ENCODE measurements around the gene CISD3. TPM values are rescaled to one million over a fixed set of nuclear protein-coding genes. Genes with fewer than 3 reads are reported as not detected.

The CISD3 gene, protein sequence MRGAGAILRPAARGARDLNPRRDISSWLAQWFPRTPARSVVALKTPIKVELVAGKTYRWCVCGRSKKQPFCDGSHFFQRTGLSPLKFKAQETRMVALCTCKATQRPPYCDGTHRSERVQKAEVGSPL
- 52.6 to 106 TPM (median 90.7 TPM) in 5 replicates for total RNA-seq (2022; extraction: Qiagen RNA extraction; ENCODE audit: low read depth)

DNA sequence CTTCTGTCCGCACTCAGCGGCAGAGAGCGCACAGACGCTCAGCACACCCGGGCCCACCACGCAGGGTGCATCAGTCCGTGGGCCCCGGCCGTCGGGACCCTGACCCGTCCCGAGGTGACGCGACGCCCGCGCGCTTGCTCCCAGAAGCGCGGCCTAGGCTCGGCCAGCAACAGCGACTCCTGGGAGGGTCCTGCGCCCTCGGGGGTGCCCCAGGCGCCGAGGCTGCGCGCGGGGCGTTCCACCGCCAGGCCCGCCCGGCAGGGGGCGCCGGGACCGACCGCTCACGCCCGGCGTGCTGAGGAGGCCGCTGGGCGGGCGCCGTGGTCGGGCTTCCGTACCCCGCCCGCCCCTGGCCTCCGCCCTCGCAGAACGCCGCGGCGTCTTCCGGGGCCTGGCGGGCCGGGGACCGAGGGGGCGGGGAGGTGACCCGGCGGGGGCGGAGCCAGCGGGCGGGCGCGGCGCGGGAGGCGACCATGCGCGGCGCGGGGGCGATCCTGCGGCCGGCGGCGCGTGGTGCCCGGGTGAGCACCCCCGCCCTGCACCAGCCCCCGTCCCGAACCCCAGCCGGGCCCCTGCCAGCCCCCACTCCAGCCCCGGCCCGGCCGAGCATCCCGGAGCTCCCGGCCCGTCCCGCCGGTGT, at the start of gene CISD3:
CISD3 (plus strand) TSS at position 456 of the 640 bp plus-strand sequence; CDS start at position 474, 18 bp downstream.

DNA sequence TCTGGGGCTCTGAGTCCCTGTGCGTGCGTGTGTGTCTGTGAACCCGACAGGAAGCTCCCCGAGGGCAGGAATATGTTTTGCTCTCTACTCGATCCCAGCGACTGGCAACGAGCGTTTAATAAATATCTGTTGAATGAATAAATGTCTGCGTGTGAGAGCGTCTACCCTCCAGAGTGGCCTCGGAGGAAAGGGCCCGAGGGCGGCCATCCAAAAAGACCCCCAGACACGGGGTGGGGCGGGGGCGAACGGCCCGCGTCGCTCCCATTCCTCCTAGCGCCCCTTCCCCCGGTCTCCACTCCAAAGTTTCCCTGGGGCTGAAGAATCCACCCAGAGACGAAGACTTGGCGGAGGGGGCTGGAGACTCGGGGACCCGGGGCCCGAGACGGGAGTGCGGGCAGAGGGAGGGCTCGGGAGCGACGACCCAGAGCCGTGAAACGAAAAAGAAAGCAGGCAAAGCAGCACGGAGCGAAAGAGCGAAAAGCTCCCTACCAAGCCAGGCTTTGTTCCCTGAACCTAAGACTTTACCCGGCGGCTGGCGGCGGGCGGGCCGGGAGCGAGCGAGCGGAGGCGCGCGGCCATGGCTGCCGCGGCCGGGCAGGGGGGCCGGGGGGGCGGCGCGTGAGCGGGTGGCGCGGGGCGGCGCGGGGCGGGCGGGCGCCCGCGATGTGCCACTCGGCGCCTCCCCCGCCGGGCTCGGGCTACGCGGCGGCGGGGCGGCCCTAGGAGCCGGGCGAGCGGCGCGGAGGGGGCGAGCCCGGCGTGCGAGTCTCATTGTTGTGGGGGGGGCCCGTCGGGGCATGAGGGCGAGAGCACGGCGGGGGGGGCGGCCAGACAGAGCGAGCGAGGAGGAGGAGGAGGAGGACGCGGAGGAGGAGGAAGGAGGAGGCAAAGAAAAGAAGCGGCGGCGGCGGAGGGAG, 25.3 kb upstream of the CISD3 start, which contains the start of gene MLLT6:
MLLT6 (plus strand) TSS at position 668 of the 917 bp plus-strand sequence. CDS start 360 bp downstream, outside the sequence.

DNA sequence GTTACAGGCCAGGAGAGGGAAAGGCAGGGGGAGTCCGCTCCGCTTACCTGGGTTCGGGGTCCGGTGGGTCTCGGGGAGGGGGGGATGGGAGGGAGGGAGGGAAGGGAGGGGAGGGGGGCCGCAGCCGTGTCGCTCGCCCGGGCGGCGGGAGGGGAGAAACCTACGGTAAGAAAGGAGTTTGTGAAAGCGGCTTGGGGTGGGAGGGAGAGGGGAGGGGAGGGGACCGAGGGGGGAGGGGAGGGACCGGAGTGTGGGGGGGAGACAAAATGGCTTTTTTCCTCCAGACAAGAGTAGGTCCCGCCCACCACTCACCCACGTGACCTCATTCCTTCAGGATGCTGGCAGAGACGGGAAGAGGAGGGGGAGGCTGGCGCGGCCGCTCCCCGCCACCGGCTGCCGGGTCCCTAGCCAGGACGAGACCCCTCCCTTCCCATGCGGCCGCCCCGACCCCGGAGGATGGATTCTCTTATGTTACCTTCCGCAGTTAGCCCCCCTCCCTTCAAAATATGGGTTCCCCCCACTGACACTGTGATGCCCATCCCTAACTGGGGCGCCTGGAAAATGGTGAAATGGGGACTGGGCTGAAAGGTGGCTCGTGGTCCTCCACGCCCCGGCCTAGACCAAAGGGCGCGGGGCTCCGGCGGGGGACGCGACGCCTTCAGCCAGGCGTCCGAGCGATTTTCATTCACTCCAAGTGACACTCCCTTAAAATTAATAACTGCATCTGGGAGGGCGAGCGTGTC, 18.2 kb downstream of the CISD3 start, which contains the start of gene PCGF2:
PCGF2 (minus strand) TSS at position 188 of the 743 bp plus-strand sequence. CDS start 7,934 bp downstream, outside the sequence.

DNA sequence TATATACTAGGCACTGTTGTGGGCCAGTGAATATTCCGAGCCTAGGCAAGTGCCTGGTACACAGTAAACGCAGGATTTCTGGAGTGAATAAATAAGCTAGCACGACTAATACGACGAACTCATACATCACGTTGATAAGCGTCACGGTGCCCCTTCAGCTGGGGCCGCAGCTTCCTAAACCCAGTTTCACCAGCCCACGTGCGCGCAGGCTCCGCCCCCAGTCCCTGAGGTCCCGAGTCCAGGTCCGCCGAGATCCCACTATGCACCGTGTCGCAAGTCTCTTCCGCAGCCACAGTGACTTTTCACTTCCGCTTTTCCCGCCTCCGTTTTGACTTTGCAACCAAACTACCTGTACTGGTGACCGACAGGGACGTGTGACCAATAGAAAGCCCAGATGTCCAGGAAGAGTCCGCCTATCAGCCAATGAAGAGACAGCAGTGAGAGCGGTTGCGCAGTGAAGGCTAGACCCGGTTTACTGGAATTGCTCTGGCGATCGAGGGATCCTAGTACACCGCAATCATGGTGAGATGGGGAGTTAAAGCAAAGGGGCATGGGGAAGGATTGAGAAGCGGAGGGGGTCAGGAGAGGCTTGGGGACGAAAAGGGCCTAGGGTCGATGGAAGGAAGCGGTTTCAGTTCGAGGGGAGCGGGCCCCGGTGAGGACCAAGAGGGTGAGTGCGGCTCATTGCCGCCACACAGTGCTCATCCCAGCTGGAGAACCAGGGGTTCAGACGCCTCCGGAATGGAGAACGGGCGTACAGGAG, 22.3 kb downstream of the CISD3 start, which contains the start of gene PSMB3:
PSMB3 (plus strand) TSS at position 434 of the 763 bp plus-strand sequence; CDS start at position 520, 86 bp downstream.

Other genes with a start within 250 kb of the CISD3 start
- 1.7 to 3.0 TPM (median 2.9 TPM) in 5 replicates for gene SRCIN1, start 124.4 kb upstream of the CISD3 start, total RNA-seq (2022; extraction: Qiagen RNA extraction; ENCODE audit: low read depth)
- 11.3 to 15.3 TPM (median 14.3 TPM) in 5 replicates for gene EPOP, start 55.4 kb upstream of the CISD3 start, total RNA-seq (2022; extraction: Qiagen RNA extraction; ENCODE audit: low read depth)
- 22.3 to 34.3 TPM (median 30.7 TPM) in 5 replicates for gene MLLT6, start 25.1 kb upstream of the CISD3 start, total RNA-seq (2022; extraction: Qiagen RNA extraction; ENCODE audit: low read depth)
- gene PCGF2, start 18.0 kb downstream of the CISD3 start, total RNA-seq (2022; extraction: Qiagen RNA extraction; ENCODE audit: low read depth) = 33.9 to 64.1 TPM (median 57.3 TPM) in 5 replicates
- 331 to 501 TPM (median 436 TPM) in 5 replicates for gene PSMB3, start 22.4 kb downstream of the CISD3 start, total RNA-seq (2022; extraction: Qiagen RNA extraction; ENCODE audit: low read depth)
- gene PIP4K2B, start 69.2 kb downstream of the CISD3 start, total RNA-seq (2022; extraction: Qiagen RNA extraction; ENCODE audit: low read depth) = 34.0 to 42.2 TPM (median 38.8 TPM) in 5 replicates
- gene CWC25, start 95.0 kb downstream of the CISD3 start, total RNA-seq (2022; extraction: Qiagen RNA extraction; ENCODE audit: low read depth) = 22.5 to 25.5 TPM (median 22.7 TPM) in 5 replicates
- gene RPL23, start 123.4 kb downstream of the CISD3 start, total RNA-seq (2022; extraction: Qiagen RNA extraction; ENCODE audit: low read depth) = 2,582 to 3,048 TPM (median 2,606 TPM) in 5 replicates
- 245 to 270 TPM (median 262 TPM) in 5 replicates for gene LASP1, start 139.7 kb downstream of the CISD3 start, total RNA-seq (2022; extraction: Qiagen RNA extraction; ENCODE audit: low read depth)
- gene FBXO47, start 237.1 kb downstream of the CISD3 start, total RNA-seq (2022; extraction: Qiagen RNA extraction; ENCODE audit: low read depth) = not detected in 5 replicates